ENCODE results near the gene DGKB.
"Not testable (repeated sequence)": the region's sequence is repeated elsewhere in the genome, so short reads cannot be mapped to it uniquely, and the experiment has no call there.

DGKB gene

DNA sequence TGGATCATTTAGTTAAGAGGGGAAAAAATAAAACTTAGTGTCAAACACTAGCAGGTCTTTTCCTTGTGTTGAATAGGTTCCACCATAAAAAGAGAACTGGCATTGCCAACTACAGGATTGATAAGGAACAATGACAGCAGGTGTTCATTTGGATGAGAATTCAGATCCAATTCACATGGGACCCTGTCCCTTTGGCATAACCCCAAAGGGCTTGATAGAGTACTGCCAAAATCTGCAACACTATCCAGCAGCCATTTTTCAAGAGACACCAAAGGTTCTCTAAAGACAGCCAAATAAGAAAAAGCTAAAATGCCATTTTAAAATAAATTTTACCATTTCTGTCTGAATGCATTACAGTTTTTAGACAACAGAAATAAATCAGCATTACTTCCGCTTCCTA lies 422.3 kb downstream of the DGKB start:
- no peak for ATAC-seq (ENCODE audit: low read depth)
- no peaks in the 10 kb centered on the region for H3K9me3 ChIP-seq (ENCODE audit: severe bottlenecking)
- no peak overlapping the region for H3K4me3 ChIP-seq (ENCODE audit: severe bottlenecking)
- no peak overlapping the region for H3K27ac ChIP-seq (ENCODE audit: poor library complexity, severe bottlenecking)
- TF ChIP-seq CTCF (IDR thresholded peaks at IDR 0.05; ENCODE audit: poor library complexity, severe bottlenecking): no peak
- no peak for DNase-seq (ENCODE audit: low spot score)
- H3K4me1 ChIP-seq (ENCODE audit: insufficient read depth, poor library complexity, severe bottlenecking): no peaks in the 10 kb centered on the region
- H3K27me3 ChIP-seq (ENCODE audit: insufficient read depth, poor library complexity, severe bottlenecking): no peaks in the 10 kb centered on the region
- H3K36me3 ChIP-seq (ENCODE audit: low read depth): no peaks in the 10 kb centered on the region

DNA sequence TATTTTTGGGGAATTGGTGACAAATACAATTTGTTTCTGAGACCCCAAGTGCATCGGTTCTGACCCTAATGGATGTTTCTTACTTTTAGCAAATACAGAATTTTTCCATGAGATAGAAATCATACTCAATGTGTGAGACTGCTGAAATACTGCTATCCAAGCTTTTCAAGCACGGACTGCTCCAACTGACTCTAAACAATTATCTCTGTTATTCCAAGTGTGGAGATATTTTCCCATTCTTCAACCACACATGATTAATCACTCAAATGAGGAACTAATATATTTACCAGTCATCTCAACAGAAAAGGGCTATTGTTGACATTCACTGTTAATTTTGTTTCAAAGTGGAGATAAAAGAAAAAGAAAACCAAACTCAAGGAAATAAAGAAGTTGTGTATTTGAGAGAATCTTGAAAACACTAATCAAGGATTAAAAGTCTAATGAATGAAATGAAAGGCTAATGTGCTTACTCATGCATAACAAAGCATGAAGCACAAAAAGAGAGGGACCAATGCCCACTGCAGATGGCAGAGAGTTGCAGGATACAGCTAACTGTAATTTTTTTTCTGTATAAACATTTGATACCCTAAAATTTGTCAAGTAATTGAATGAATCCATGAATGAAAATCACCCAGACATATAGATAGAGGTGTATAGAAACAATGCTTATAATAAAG lies 423.6 kb downstream of the DGKB start:
- Histone ChIP-seq H3K27me3 (ENCODE audit: insufficient read depth, poor library complexity, severe bottlenecking) (no peaks in the 10 kb centered on the region), H3K4me3 (ENCODE audit: severe bottlenecking) (no peak overlapping the region), H3K9me3 (ENCODE audit: severe bottlenecking) (no peaks in the 10 kb centered on the region), H3K4me1 (ENCODE audit: insufficient read depth, poor library complexity, severe bottlenecking) (no peaks in the 10 kb centered on the region), H3K27ac (ENCODE audit: poor library complexity, severe bottlenecking) (no peak overlapping the region), H3K36me3 (ENCODE audit: low read depth) (no peaks in the 10 kb centered on the region)
- ATAC-seq (ENCODE audit: low read depth) (no peak), DNase-seq (ENCODE audit: low spot score) (no peak)
- TF ChIP-seq CTCF (IDR thresholded peaks at IDR 0.05; ENCODE audit: poor library complexity, severe bottlenecking): no peak

- H3K4me3 ChIP-seq (ENCODE audit: severe bottlenecking); DNase-seq (ENCODE audit: low spot score); H3K27ac ChIP-seq (ENCODE audit: poor library complexity, severe bottlenecking); H3K36me3 ChIP-seq (ENCODE audit: low read depth); H3K4me1 ChIP-seq (ENCODE audit: insufficient read depth, poor library complexity, severe bottlenecking); H3K9me3 ChIP-seq (ENCODE audit: severe bottlenecking); ATAC-seq (ENCODE audit: low read depth); H3K27me3 ChIP-seq (ENCODE audit: insufficient read depth, poor library complexity, severe bottlenecking): not testable (repeated sequence)
Observed at GRCh38 chr7:14461716-14462115, 440.8 kb downstream of the DGKB start.

DNA sequence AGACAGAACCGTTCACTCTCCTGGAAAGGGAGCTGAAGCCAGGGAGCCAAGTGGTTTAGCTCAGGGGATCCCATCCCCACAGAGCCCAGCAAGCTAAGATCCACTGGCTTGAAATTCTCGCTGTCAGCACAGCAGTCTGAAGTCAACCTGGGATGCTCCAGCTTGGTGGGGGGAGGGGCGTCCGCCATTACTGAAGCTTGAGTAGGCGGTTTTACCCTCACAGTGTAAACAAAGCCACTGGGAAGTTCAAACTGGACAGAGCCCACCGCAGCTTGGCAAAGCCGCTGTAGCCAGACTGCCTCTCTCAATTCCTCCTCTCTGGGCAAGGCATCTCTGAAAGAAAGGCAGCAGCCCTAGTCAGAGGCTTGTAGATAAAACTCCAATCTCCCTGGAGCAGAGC lies 443.7 kb downstream of the DGKB start:
- ATAC-seq (ENCODE audit: low read depth); H3K27ac ChIP-seq (ENCODE audit: poor library complexity, severe bottlenecking); H3K4me1 ChIP-seq (ENCODE audit: insufficient read depth, poor library complexity, severe bottlenecking); H3K9me3 ChIP-seq (ENCODE audit: severe bottlenecking); H3K36me3 ChIP-seq (ENCODE audit: low read depth); DNase-seq (ENCODE audit: low spot score); H3K4me3 ChIP-seq (ENCODE audit: severe bottlenecking); H3K27me3 ChIP-seq (ENCODE audit: insufficient read depth, poor library complexity, severe bottlenecking): not testable (repeated sequence)

DNA sequence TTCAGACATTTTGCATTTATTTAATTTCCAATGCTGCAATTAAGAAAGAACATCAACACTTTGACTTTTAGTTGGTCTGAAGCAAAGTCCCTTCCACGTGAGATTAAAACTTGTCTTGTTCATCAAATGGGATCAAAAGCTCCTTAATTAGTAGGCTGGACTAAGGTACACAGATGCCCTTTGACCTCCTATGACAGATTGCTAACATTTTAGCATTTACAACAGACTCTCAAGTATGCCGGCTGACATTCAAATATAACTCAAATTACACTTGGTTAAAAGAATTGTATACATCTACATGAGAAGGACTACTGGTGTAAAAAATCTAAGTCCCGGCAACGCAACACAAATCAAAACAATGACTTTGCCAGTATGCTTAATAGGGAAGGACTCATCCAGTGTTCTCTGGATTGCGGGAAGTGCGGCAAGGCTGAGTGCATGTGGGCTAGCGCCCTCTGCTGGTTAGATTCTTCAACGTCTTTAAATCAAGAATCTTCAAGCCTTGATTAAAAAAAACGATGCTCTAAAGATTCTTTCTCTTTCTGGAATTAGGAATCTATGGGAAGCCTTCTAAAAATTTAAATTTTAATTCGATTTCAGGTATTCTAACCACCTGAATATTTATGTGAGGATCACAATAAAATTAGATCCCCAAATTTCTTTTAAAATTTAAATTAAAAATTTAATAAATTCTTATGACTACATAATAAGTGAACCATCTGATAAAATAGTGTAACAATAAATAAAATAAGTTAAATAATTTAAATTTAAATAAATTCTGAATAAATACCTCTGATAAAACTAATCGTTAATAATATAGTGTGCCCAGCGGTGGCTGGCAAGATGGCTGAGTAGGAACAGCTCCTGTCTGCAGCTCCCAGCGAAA lies 444.7 kb downstream of the DGKB start:
- ATAC-seq (ENCODE audit: low read depth): peak; percentile 66; the same call in 1 of the 3 replicates
- no peaks in the 10 kb centered on the region for H3K36me3 ChIP-seq (ENCODE audit: low read depth)

More for the DNA sequence above, 444.7 kb downstream of the DGKB start:
- no peaks in the 10 kb centered on the region for H3K9me3 ChIP-seq (ENCODE audit: severe bottlenecking)
- TF ChIP-seq CTCF (IDR thresholded peaks at IDR 0.05; ENCODE audit: poor library complexity, severe bottlenecking): peak; percentile 95
- H3K4me1 ChIP-seq (ENCODE audit: insufficient read depth, poor library complexity, severe bottlenecking): no peaks in the 10 kb centered on the region
- no peaks in the 10 kb centered on the region for H3K27me3 ChIP-seq (ENCODE audit: insufficient read depth, poor library complexity, severe bottlenecking)
- H3K4me3 ChIP-seq (ENCODE audit: severe bottlenecking): no peak overlapping the region
- H3K27ac ChIP-seq (ENCODE audit: poor library complexity, severe bottlenecking): no peak overlapping the region
- DNase-seq (ENCODE audit: low spot score): no peak

Measured in RWPE2 (cell line).